GM12878 (cell line): Measurements from ENCODE around the gene SEMA4D. TPM values are rescaled to one million over a fixed set of nuclear protein-coding genes. Genes with fewer than 3 reads are reported as not detected.

Source experiments
- ATAC-seq: fragments of 200-7000 bp; cut with Tn5 transposase; 3 replicates; pipeline ENCODE4 v1.9.1; 2020; ENCODE audit warnings: mild to moderate bottlenecking, moderate library complexity
- BruUV-seq: library from RNA; stranded (reverse); fragments of 400-500 nt; replicated peaks from 2 replicates; lab custom pipeline; 2021; lab: Mats Ljungman, UMichigan
- CTCF ChIA-PET: fragments of 300-600 bp; sonication (Branson Sonifier 250); formaldehyde crosslinking; extraction: SDS; loops from one replicate; lab custom pipeline; 2021; ENCODE audit warnings: inconsistent platforms; lab: Yijun Ruan, JAX
- POLR2A ChIA-PET: fragments of 350-600 bp; formaldehyde crosslinking; extraction: SDS; loops from one replicate; lab custom pipeline; 2021; ENCODE audit warnings: inconsistent platforms; lab: Charles Lee
- RAD21 ChIA-PET: fragments of 300-600 bp; sonication (Branson Sonifier 250); formaldehyde crosslinking; loops from one replicate; lab custom pipeline; 2023; ENCODE audit warnings: antibody characterized with exemption; ENCODE audit not compliant: unreplicated experiment; lab: Charles Lee
- SMC1A ChIA-PET: fragments of 300-600 bp; sonication (Branson Sonifier 250); formaldehyde crosslinking; loops from one replicate; lab custom pipeline; 2023; ENCODE audit not compliant: unreplicated experiment, uncharacterized antibody; lab: Charles Lee
- DNase-seq: peaks from one replicate; pipeline ENCODE4 v3.0.0-alpha.2; 2011; ENCODE audit warnings: low read depth, low spot score
- FAIRE-seq: peaks from 3 replicates; lab custom pipeline; 2011; peaks lifted over from hg19 to GRCh38; lab: Jason Lieb, UNC
- H2AFZ ChIP-seq: 2 replicates; pipeline ENCODE4 v1.6.0; 2011; ENCODE audit warnings: low read depth, low read length, control low read depth; ENCODE audit not compliant: control insufficient read depth
- H3K27ac ChIP-seq: 2 replicates; pipeline ENCODE4 v1.5.1; 2011; ENCODE audit warnings: control low read depth; ENCODE audit not compliant: control insufficient read depth, insufficient read depth
- H3K27me3 ChIP-seq, 2 experiments: replicated peaks in 1 of 2; 2 replicates each; pipeline versions ENCODE4 v1.6.0 to v1.6.1; 2011; ENCODE audit warnings: low read length in 1 of 2; ENCODE audit not compliant: control insufficient read depth in 2 of 2, insufficient read depth in 2 of 2
- H3K36me3 ChIP-seq, 2 experiments: 2 replicates each; pipeline ENCODE4 v1.5.1; 2011; ENCODE audit warnings: low read length in 1 of 2; ENCODE audit not compliant: control insufficient read depth in 2 of 2, insufficient read depth in 2 of 2
- H3K4me1 ChIP-seq: 2 replicates; pipeline ENCODE4 v1.6.1; 2011; ENCODE audit warnings: mild to moderate bottlenecking, low read length, moderate library complexity, mixed read lengths; ENCODE audit not compliant: control insufficient read depth, insufficient read depth
- H3K4me2 ChIP-seq: 2 replicates; pipeline ENCODE4 v1.6.0; 2011; ENCODE audit warnings: control low read depth; ENCODE audit not compliant: control insufficient read depth, insufficient read depth
- H3K4me3 ChIP-seq: fragments of 200-600 bp; sonication (generic); 2 replicates; pipeline ENCODE4 v1.5.1; 2016
- H3K79me2 ChIP-seq: 2 replicates; pipeline ENCODE4 v1.6.0; 2011; ENCODE audit warnings: low read length; ENCODE audit not compliant: control insufficient read depth, insufficient read depth
- H3K9ac ChIP-seq: 2 replicates; pipeline ENCODE4 v1.8.0; 2011; ENCODE audit warnings: low read length, control low read depth, mixed read lengths; ENCODE audit not compliant: control insufficient read depth, insufficient read depth
- H3K9me3 ChIP-seq: replicated peaks from 3 replicates; pipeline ENCODE4 v1.5.1; 2011; ENCODE audit warnings: mild to moderate bottlenecking, low read length; ENCODE audit not compliant: control insufficient read depth, insufficient read depth
- H4K20me1 ChIP-seq: 2 replicates; pipeline ENCODE4 v1.6.0; 2011; ENCODE audit not compliant: control insufficient read depth, insufficient read depth
- CBFB ChIP-seq: IDR thresholded peaks from 2 replicates; pipeline ENCODE4 v1.6.1; 2016; ENCODE audit warnings: antibody characterized with exemption, low read depth
- E2F8 ChIP-seq: fragments of 450-650 bp; IDR thresholded peaks from 2 replicates; pipeline ENCODE4 v1.6.1; 2018; ENCODE audit warnings: mild to moderate bottlenecking, low read depth, moderate library complexity; ENCODE audit not compliant: partially characterized antibody
- FOXK2 ChIP-seq: fragments of 450-650 bp; IDR thresholded peaks from 2 replicates; pipeline ENCODE4 v1.6.1; 2017; ENCODE audit warnings: mild to moderate bottlenecking, moderate library complexity
- PAX5 ChIP-seq: IDR thresholded peaks from 2 replicates; pipeline ENCODE4 v1.6.1; 2011; ENCODE audit warnings: low read depth, low read length, borderline replicate concordance
- PBX3 ChIP-seq: IDR thresholded peaks from 2 replicates; pipeline ENCODE4 v1.6.1; 2011; ENCODE audit warnings: mild to moderate bottlenecking, low read depth, low read length, moderate library complexity; ENCODE audit not compliant: insufficient replicate concordance
- SP1 ChIP-seq: IDR thresholded peaks from one replicate; pipeline ENCODE4 v1.6.1; 2011; ENCODE audit warnings: low read depth, low read length
- STAT1 ChIP-seq: fragments of 450-650 bp; conservative IDR thresholded peaks from 2 replicates; pipeline ENCODE4 v1.6.1; 2014; ENCODE audit warnings: antibody characterized with exemption, mild to moderate bottlenecking
- TCF12 ChIP-seq: IDR thresholded peaks from 2 replicates; pipeline ENCODE4 v1.6.1; 2011; ENCODE audit warnings: low read depth, mild to moderate bottlenecking, low read length
- TCF3 ChIP-seq: IDR thresholded peaks from 2 replicates; pipeline ENCODE4 v1.6.1; 2012; ENCODE audit warnings: low read depth, mild to moderate bottlenecking, low read length, borderline replicate concordance; ENCODE audit not compliant: insufficient read depth
- YBX1 ChIP-seq: fragments of 450-650 bp; IDR thresholded peaks from 2 replicates; pipeline ENCODE4 v1.6.1; 2016; ENCODE audit warnings: antibody characterized with exemption
- ZBTB11 ChIP-seq: fragments of 450-650 bp; formaldehyde crosslinking; IDR thresholded peaks from 2 replicates; pipeline ENCODE4 v1.5.0; 2022; ENCODE audit warnings: mild to moderate bottlenecking, missing genetic modification characterization
- ZNF622 ChIP-seq: fragments of 450-650 bp; IDR thresholded peaks from 2 replicates; pipeline ENCODE4 v1.6.1; 2017; ENCODE audit warnings: mild to moderate bottlenecking, inconsistent platforms
- WGBS: methylation state at CpG from one replicate; pipeline ENCODE4 v1.1.6; 2016; ENCODE audit warnings: low lambda C conversion rate; ENCODE audit not compliant: insufficient replicate concordance, insufficient coverage; ENCODE audit errors: missing lambda C conversion rate; 5-methylcytosine and 5-hydroxymethylcytosine counted together
- in situ Hi-C: fragments of 300-500 bp; cut with MboI; formaldehyde crosslinking; loops from 9 replicates; pipeline ENCODE4 v1.14.3; 2018; ENCODE audit warnings: mixed read lengths
- intact Hi-C: fragments of 100-400 bp; cut with micrococcal nuclease; formaldehyde crosslinking; loops from one replicate; pipeline ENCODE4 v1.14.2; 2022; ENCODE audit not compliant: unreplicated experiment
- polyA plus RNA-seq, 11 experiments: library from polyadenylated mRNA; depleted of rRNA in 4 of 11; unstranded in 6 of 11; stranded (reverse) in 5 of 11; fragments of >200 nt; fragmentation: Nextera tagmentation in 4 of 11; fragmentation: Illumina TruSeq in 1 of 11; extraction: Ambion mirVana in 4 of 11; extraction: Trizol in 1 of 11; gene quantifications; 1 replicate in 1 of 11; 2 replicates in 10 of 11; pipeline versions ENCODE4 v1.2.1 to v1.2.3, GENCODE V29; 2011 to 2016; ENCODE audit warnings: inconsistent platforms in 2 of 11, missing spikeins in 2 of 11, low read depth in 1 of 11
- total RNA-seq, 4 experiments: library from RNA; depleted of rRNA in 3 of 4; stranded (reverse); fragments of >200 nt in 3 of 4; fragmentation: Illumina TruSeq in 1 of 4; extraction: Trizol in 1 of 4; gene quantifications; 2 replicates each; pipeline versions ENCODE4 v1.2.1 to v1.2.3, GENCODE V29; 2013 to 2021

Gene SEMA4D
- total and polyA plus RNA-seq, 10 of the 15 experiments (the other 5 are each of a cell fraction or from before 2014, with no cell fraction given) = 15.1 to 136 (median 39.6) TPM

- in situ Hi-C loops = no loop called here
- intact Hi-C loops = no loop called here
- no peak overlapping the region for H3K9ac ChIP-seq
- no peaks in the 10 kb centered on the region for H3K36me3 ChIP-seq
- ChIA-PET CTCF (interaction anchor here (3.0 kb wide), 2 partner anchors 47 to 72 kb away, joined by 9 to 17 read pairs; no protein-coding TSS in a partner anchor), RAD21 (interaction anchor here (1.2 to 2.5 kb wide), 2 partner anchors 47 to 74 kb away, joined by 3 to 6 read pairs; no protein-coding TSS in a partner anchor), SMC1A (interaction anchor here (1.7 to 4.9 kb wide), 2 partner anchors 28 to 47 kb away, joined by 6 to 19 read pairs; no protein-coding TSS in a partner anchor), POLR2A (no interaction called here)
- H3K4me2 ChIP-seq = no peak overlapping the region
- no peaks in the 10 kb centered on the region for H3K9me3 ChIP-seq
- H2AFZ ChIP-seq = no peak overlapping the region
- BruUV-seq = no TSS peak
- H3K27ac ChIP-seq = no peak overlapping the region
- no peaks in the 10 kb centered on the region for H4K20me1 ChIP-seq
- peaks cover 17% of the 10 kb centered on the region for H3K79me2 ChIP-seq
- no peak for FAIRE-seq
- DNase-seq = no peak
- TF ChIP-seq FOXK2 (no peak), E2F8 (no peak), ZNF622 (no peak), STAT1 (no peak), ZBTB11 (CRISPR knock-in tag) (no peak), CBFB (no peak), SP1 (no peak), TCF3 (no peak), TCF12 (no peak), PAX5 (no peak), PBX3 (no peak), YBX1 (no peak)
- 84% methylated on average over 12 of the region's 12 CpGs for WGBS
- ATAC-seq = no peak
- H3K27me3 ChIP-seq = no peaks in the 10 kb centered on the region
- H3K4me3 ChIP-seq = no peak overlapping the region
- peaks cover 16% of the 10 kb centered on the region for H3K4me1 ChIP-seq
Measured at GRCh38 chr9:89501311-89501898, 3.5 kb upstream of the SEMA4D start.
